Activated naive CD8-positive, alpha-beta T cell treated with anti-CD3 and anti-CD28 coated beads for 36 hours (primary cell): ENCODE data around the gene MAJIN. TPM values are rescaled to one million over a fixed set of nuclear protein-coding genes. Genes with fewer than 3 reads are reported as not detected.

Experiments used
- DNase-seq: peaks from one replicate; pipeline ENCODE4 v3.0.0; 2021
- H3K27ac Mint-ChIP-seq: one replicate; pipeline ENCODE4 v1.8.0; 2022; ENCODE audit warnings: mild to moderate bottlenecking, moderate library complexity, mixed read lengths
- H3K27me3 Mint-ChIP-seq: one replicate; pipeline ENCODE4 v1.8.0; 2022; ENCODE audit warnings: mild to moderate bottlenecking, mixed read lengths
- H3K36me3 Mint-ChIP-seq: one replicate; pipeline ENCODE4 v1.8.0; 2021; ENCODE audit warnings: mild to moderate bottlenecking, mixed read lengths
- H3K4me1 Mint-ChIP-seq: one replicate; pipeline ENCODE4 v1.8.0; 2021; ENCODE audit warnings: mixed read lengths
- H3K4me3 Mint-ChIP-seq: one replicate; pipeline ENCODE4 v1.8.0; 2022; ENCODE audit warnings: mild to moderate bottlenecking, moderate library complexity, mixed read lengths
- H3K9me3 Mint-ChIP-seq: one replicate; pipeline ENCODE4 v1.8.0; 2022; ENCODE audit warnings: mixed read lengths
- total RNA-seq, 2 experiments: library from RNA; stranded (reverse); gene quantifications; one replicate each; pipeline ENCODE4 v1.2.3, GENCODE V29; 2021

MAJIN gene
- total RNA-seq, 2 experiments from 2014 or later, result 0.14 TPM; not detected in 1

DNA sequence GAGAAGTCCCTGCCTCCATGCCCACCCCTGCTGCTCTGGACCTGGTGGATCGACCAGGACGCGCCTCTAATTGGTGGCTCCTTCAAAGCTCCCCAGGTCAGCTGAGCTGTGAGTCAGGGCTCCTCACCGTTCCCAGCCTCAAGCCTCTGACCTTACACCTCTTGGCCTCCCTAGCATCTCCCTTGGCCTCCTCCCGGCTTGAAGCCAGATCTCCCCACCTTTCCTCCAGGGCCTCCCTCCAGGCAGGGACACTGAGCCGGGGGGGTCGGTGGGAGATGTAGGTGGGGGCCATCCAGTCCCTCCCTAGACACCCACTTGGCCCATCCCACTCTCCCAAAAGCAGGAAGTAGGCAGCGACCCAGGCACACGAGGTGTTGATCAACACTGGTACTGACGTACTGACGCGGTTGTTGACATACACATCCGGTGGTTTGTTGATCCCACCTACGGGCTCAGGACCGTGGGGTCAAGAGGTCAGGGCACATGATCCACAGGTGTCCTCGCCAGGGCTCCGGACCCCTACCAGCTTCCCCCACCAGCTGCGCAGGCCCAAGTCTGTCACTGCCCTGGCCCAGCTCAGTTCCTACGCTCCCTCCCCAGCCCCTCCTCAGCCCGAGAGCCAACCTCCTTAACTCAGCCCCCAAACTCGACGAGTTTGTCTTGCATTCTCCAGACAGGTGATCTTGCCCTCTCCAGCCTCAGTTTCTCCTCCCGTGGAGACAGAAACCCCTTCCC is 55.7 kb downstream of the MAJIN start:
- Mint-ChIP-seq H3K4me3 (peak overlapping the region; percentile 88), H3K27ac (peak overlapping the region; percentile 84), H3K9me3 (no peaks in the 10 kb centered on the region), H3K36me3 (peaks cover 6% of the 10 kb centered on the region), H3K4me1 (peaks cover 21% of the 10 kb centered on the region), H3K27me3 (no peaks in the 10 kb centered on the region)
- DNase-seq, result peak; percentile 31

DNA sequence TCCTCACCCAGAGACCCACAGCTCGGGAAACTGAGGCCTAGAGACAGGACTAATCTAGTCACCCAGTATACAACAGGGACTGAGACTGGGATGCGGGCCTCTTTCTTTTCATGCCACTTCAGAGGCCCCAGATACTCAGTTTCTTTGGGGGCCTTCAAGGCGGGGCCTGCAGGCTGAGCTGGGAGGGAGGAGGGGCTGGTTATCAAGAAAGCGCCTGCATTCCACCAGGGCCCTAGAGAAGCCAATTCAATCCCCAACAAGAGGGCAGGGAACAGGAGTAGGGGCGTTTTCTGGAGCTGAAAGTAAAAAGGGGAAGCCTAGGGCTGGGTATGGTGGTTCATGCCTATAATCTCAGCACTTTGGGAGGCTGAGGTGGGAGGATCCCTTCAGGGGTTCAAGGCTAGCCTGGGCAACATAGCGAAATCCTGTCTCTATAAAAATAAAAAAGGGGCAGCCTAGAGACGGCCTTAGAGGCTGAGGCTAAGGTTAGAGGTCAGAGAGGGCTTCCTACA is 56.5 kb downstream of the MAJIN start:
- Mint-ChIP-seq H3K4me1 (peaks cover 21% of the 10 kb centered on the region), H3K27me3 (no peaks in the 10 kb centered on the region), H3K9me3 (no peaks in the 10 kb centered on the region), H3K27ac (peak overlapping the region; percentile 84), H3K4me3 (peak overlapping the region; percentile 88), H3K36me3 (peaks cover 6% of the 10 kb centered on the region)
- no peak for DNase-seq

DNA sequence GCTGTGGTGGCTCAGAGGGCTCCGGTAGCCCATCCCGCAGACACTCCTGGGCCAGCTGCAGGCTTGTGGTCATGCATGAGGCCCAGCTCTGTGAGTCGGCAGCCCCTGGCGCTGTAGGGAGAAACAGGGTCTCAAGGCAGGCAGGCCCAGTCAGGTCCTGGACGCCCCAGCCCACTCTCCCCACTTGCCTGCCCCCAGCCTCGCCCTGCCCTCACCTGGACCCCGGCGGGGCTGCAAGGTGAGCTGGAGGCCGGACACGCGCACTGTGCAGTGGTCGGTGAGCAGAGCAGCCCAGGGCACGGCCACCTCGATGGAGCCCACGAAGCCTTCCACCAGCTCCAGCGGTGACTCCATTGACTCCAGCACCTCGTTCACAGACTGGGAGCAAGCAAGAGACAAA is 57.8 kb downstream of the MAJIN start:
- H3K27ac Mint-ChIP-seq, result no peak overlapping the region
- no peaks in the 10 kb centered on the region for H3K27me3 Mint-ChIP-seq
- DNase-seq, result no peak
- no peaks in the 10 kb centered on the region for H3K9me3 Mint-ChIP-seq
- H3K36me3 Mint-ChIP-seq, result peaks cover 8% of the 10 kb centered on the region
- peaks cover 21% of the 10 kb centered on the region for H3K4me1 Mint-ChIP-seq
- no peak overlapping the region for H3K4me3 Mint-ChIP-seq

DNA sequence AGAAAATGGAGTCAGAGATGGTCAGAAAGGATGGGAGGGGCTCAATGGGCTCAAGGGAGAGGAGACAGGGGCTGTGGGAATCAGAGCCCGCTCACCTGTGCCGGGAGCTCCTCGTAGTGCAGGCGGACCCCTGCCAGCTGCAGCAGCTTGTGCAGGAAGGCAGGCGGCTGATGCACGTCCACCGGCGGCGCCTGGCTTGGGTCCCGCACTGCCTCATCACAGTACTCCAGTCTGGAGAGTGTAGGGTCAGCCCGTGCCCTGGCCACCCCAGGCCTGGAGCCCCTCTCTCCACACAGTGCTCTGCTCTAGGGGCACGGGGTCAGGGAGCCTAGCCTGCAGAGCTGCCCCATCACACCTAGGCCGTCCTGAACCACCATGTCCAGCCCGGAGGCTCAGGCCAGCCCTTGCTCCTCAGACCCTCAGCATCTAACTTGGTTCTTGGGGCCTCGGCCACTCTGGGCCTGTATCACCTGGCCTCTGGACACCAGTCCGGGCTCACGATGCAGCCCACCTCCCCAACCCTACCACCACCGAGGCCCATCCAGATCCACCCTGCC is 58.7 kb downstream of the MAJIN start:
- Mint-ChIP-seq H3K4me1 (peaks cover 21% of the 10 kb centered on the region), H3K9me3 (no peaks in the 10 kb centered on the region), H3K4me3 (no peak overlapping the region), H3K27me3 (no peaks in the 10 kb centered on the region), H3K27ac (no peak overlapping the region), H3K36me3 (peaks cover 8% of the 10 kb centered on the region)
- DNase-seq, result no peak

DNA sequence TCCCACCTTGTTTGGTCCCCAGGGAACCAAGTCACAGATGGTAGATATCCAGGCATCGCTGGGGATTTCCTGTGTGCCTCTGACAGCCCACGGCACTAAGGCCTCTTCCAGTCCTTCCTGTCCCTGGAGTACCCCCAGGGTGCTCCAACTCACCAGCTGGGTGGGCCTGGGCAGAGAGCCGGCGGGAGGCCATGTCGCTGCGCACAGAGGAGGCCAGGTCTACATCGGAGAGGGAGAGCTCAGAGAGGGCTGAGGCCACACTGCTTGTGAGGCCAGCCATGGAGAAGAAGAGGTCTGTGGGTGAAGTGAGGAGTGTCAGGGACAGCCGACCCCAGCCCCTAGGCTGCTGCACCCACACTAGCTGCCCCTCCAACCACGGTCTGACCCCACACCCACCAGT is 60.2 kb downstream of the MAJIN start:
- Mint-ChIP-seq H3K27me3 (no peaks in the 10 kb centered on the region), H3K36me3 (peaks cover 8% of the 10 kb centered on the region), H3K4me1 (peaks cover 14% of the 10 kb centered on the region), H3K27ac (no peak overlapping the region), H3K9me3 (no peaks in the 10 kb centered on the region), H3K4me3 (no peak overlapping the region)
- no peak for DNase-seq

DNA sequence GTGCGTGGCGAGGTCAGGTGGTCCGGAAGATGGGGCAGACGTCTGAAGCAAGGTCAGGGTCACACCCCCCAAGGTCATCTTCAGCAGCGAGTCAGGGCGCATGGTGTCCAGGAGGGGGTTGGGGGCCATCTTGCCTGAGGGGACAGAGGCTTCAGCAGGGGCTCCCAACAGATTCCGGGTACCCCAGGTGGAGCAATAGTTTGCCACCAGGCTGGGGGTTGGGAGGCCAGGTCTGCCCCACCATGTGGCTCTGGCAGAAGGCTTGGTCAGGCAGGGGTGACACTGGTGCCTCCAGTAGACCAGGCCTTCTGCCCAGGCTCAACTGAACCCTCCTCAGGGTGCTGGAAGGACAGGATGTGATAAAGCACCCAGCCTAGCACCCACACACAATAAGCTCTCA is 60.8 kb downstream of the MAJIN start:
- Mint-ChIP-seq H3K4me3 (no peak overlapping the region), H3K27ac (no peak overlapping the region), H3K27me3 (no peaks in the 10 kb centered on the region), H3K9me3 (no peaks in the 10 kb centered on the region), H3K4me1 (peaks cover 10% of the 10 kb centered on the region), H3K36me3 (peaks cover 8% of the 10 kb centered on the region)
- DNase-seq, result no peak

DNA sequence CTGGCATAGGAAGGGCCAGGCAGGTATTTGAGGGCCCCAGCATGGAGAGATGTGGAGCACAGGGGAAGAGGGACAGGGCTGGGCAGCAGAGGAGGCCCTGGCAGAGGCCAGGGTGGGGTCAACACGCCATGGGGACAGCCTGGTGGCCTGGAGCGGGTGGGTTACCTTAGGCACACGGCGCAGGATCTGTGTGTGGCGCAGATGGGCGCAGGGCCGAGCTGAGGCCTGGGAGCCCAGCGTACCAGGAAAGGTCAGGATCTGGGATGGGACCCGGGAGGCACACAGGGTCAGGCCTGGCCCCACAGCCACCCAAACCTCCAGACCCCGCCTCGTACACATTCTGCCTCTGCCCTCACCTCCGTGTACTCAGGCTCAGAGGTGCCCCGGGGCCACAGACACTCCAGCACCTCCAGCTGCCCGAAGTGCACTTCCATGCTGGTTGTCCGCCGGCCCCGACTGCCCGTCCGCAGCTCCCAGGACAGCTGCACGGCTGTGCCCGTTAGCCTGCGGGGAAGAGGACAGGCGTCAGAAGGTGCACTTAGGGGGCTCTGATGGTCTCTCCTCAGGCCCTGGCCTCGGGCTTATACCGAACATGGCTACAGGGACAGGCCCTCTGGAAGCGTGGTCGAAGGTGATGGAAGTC is 61.3 kb downstream of the MAJIN start:
- peaks cover 4% of the 10 kb centered on the region for H3K4me1 Mint-ChIP-seq
- no peaks in the 10 kb centered on the region for H3K9me3 Mint-ChIP-seq
- no peak for DNase-seq
- no peaks in the 10 kb centered on the region for H3K27me3 Mint-ChIP-seq
- no peak overlapping the region for H3K27ac Mint-ChIP-seq
- H3K36me3 Mint-ChIP-seq, result peaks cover 8% of the 10 kb centered on the region
- no peak overlapping the region for H3K4me3 Mint-ChIP-seq

DNA sequence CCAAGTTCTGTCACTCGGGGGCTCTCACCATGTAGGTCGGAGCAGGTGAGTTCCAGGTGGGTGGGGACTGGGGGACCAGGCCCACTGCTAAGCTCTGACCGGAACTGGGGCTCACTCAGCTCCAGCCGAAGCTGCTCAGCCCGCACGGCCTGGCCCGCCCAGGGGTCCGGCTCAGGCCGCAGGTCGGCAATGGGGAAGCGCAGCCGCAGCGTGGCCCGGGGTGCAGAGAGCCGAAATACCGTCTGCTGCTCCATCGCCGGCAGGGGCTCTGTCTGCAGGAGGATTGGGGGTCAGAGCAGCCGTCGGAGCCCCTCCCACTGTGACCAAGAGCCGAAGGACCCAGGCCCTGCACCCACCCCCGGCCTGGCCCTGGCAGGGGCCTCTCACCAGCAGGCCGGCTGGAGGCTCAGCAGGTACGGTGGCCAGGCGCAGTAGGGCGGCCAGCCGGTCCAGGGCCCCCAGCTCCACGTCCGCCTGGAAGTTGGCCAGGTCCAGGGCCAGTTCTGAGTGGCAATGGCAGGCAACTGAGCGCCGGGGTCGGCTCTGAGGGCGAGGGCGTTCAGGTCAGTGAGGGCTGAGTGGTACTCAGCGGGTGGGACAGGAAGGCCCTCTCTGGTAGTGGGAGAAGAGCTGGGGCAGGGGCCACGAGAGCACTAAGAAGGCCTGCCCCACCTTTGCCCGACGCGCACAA is 62.1 kb downstream of the MAJIN start:
- H3K27ac Mint-ChIP-seq, result no peak overlapping the region
- H3K4me1 Mint-ChIP-seq, result peaks cover 3% of the 10 kb centered on the region

DNA sequence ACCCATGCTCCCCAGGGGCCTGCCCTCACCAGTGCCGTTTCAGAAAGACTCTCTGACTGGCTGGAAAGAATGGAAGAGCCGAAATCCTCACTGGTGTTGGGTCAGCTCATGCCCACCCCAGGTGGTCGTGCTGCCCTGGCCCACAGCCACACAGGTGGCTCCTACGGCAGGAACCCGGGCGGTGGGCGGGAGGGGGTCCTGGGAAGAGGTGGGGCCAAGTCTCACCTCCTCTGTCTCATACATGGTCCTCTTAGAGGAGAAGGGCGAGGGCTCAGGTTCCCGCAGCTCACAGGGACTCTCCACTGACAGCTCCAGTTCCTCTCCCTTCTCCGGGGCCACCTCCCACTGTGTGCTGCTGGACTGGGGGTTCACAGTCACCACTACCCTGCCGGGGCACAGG is 63.1 kb downstream of the MAJIN start:
- no peaks in the 10 kb centered on the region for H3K4me1 Mint-ChIP-seq
- H3K9me3 Mint-ChIP-seq, result no peaks in the 10 kb centered on the region
- H3K27ac Mint-ChIP-seq, result no peak overlapping the region
- H3K4me3 Mint-ChIP-seq, result no peak overlapping the region
- H3K27me3 Mint-ChIP-seq, result no peaks in the 10 kb centered on the region
- DNase-seq, result no peak
- H3K36me3 Mint-ChIP-seq, result peaks cover 8% of the 10 kb centered on the region

More for the DNA sequence above, 62.1 kb downstream of the MAJIN start:
- Mint-ChIP-seq H3K9me3 (no peaks in the 10 kb centered on the region), H3K4me3 (no peak overlapping the region), H3K27me3 (no peaks in the 10 kb centered on the region), H3K36me3 (peaks cover 8% of the 10 kb centered on the region)
- no peak for DNase-seq

DNA sequence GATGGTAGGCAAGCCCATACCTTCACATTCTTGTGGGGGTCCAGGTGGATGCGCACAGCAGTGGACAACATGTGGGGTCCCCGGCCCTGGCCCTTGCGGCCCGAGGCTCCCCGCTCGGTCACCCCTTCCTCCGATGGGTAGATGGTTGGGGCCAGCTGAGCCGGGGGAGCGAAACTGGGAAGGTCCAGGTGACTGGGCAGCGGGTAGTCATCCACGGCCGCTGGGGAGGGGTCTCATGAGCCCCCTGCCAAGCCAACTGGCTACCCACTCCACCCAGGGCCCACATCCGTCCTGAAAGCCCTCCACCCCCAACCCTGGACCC is 65.6 kb downstream of the MAJIN start:
- no peaks in the 10 kb centered on the region for H3K4me1 Mint-ChIP-seq
- DNase-seq, result no peak
- no peaks in the 10 kb centered on the region for H3K27me3 Mint-ChIP-seq
- no peaks in the 10 kb centered on the region for H3K9me3 Mint-ChIP-seq
- no peak overlapping the region for H3K4me3 Mint-ChIP-seq
- peaks cover 2% of the 10 kb centered on the region for H3K36me3 Mint-ChIP-seq
- H3K27ac Mint-ChIP-seq, result no peak overlapping the region

DNA sequence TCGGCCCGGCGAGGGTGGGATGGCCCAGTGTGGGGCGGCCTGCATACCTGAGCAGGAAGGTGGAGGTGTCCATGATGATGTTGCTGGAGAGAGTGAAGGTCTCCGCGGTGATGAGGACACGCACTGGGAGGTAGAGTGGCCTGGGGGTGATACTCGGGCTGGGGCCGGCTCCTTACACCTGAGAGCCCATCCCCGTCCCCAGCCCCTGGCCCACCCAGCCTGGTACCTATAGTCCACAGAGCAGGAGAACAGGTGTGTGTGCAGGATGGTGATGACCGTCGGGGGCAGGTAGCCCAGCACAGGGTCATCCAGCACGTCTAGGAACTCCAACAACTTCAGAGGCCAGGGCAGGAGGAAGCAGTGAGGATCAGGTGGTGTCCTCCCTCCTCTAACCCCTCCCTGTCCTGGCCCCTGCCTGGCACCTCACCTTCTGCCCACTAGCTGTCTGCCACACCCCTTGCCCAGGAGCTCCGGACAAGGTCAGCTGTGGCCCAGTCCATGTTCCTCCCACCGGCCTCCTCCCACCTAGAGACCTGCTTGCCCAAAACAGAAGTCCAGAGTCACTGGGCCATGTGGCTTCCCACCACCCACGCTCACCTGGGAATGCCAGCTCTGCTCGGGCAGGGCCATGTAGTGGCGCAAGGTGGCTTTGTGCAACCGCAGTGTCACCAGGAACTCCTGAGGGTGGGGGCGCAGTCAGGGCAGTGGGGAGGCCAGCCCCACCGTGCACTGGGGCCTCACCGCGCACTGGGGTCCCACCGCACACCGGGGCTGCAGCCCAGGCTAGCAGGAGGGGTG is 66.2 kb downstream of the MAJIN start:
- Mint-ChIP-seq H3K9me3 (no peaks in the 10 kb centered on the region), H3K27me3 (no peaks in the 10 kb centered on the region), H3K4me1 (no peaks in the 10 kb centered on the region), H3K36me3 (peaks cover 2% of the 10 kb centered on the region), H3K4me3 (no peak overlapping the region), H3K27ac (no peak overlapping the region)
- DNase-seq, result no peak

DNA sequence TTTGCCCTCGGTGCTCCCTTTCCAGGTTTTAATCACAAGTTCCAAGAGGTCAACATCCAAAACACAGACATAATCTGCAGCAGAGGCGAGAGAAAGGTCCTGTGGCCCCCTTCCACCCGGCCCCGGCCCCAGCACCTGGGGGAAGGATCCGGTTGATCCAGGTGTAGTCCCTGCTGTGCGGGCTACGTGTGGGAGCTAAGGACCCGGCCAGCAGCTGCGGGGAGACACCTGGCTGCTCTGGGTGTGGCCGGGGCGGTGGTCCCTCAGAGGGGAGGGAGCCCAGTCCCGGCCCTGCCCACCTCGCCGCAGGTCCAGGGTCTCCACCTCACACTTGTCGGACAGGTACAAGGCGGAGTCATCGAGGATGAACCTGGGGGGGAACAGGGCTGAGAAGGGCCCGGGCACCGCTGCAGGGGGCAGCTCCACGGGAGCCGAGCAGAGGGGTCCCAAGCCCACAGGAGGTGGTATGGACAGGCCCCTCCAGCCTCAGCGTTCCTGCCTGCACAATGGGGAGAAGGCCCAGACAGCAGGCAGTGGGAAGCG is 68.5 kb downstream of the MAJIN start:
- H3K27ac Mint-ChIP-seq, result no peak overlapping the region
- no peaks in the 10 kb centered on the region for H3K27me3 Mint-ChIP-seq
- H3K9me3 Mint-ChIP-seq, result no peaks in the 10 kb centered on the region
- no peak overlapping the region for H3K4me3 Mint-ChIP-seq
- peaks cover 7% of the 10 kb centered on the region for H3K36me3 Mint-ChIP-seq
- DNase-seq, result no peak
- peaks cover 5% of the 10 kb centered on the region for H3K4me1 Mint-ChIP-seq

DNA sequence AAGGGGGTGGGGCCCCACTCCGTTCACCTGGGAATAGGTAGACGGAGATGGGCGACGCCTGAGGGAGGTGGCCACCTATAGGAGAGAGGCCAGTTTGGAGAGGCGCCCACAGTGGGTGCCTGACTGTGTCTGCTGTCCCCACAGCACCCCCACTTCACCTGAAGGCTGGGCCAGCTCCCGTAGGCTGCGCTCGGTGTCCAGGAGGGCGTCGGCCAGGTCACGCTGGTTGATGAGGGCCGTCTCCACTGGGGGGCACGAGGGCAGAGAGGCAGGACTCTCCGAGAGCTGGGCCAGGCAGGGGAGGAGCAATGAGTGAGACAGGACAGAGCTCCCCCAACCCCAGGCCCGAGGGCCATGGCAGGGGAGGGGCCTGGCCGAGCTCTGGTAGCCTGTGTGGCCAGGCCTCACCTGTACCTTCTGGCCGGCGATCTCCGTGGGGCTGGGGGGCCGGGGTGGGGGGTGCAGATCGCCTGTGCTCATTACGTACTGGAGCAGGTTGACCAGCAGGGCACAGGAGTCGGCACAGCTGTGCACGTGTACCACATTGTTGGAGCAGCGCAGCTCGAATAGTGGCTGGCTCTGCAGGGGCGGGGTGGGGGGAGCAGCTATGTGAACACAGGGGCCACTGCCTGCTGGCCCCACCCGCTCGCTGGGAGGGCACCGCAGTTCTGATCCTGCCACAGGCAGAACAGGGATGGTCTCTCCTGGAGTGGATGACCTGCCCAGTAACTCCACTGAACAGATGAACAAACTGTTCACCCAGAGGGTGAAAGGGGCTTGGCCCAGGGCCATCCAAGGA is 69.6 kb downstream of the MAJIN start:
- no peaks in the 10 kb centered on the region for H3K9me3 Mint-ChIP-seq
- no peaks in the 10 kb centered on the region for H3K27me3 Mint-ChIP-seq
- peaks cover 7% of the 10 kb centered on the region for H3K36me3 Mint-ChIP-seq
- no peak overlapping the region for H3K4me3 Mint-ChIP-seq
- peaks cover 5% of the 10 kb centered on the region for H3K4me1 Mint-ChIP-seq
- no peak for DNase-seq
- no peak overlapping the region for H3K27ac Mint-ChIP-seq

DNA sequence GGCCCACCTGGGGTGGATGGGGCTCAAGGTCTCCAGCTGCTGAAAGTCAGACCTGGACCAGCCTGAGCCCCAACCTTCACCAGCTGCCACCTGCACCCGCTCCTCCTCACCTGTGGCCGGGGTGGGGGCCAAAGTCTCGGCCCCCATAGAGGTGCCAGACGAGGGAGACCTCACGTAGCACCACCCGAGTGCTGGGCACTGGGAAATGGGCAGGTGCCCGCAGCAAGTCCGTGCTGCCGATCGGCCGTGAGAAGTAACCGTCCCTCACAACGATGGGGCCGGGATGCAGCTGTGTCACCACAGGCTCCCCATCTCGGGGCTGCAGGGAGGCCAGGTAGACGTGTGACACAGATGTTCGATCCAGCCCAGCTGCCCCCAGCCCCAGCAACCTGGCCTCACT is 71.1 kb downstream of the MAJIN start:
- Mint-ChIP-seq H3K4me3 (no peak overlapping the region), H3K36me3 (peaks cover 7% of the 10 kb centered on the region)

More for the DNA sequence above, 71.1 kb downstream of the MAJIN start:
- no peaks in the 10 kb centered on the region for H3K9me3 Mint-ChIP-seq
- H3K27me3 Mint-ChIP-seq, result no peaks in the 10 kb centered on the region
- H3K27ac Mint-ChIP-seq, result no peak overlapping the region
- H3K4me1 Mint-ChIP-seq, result peaks cover 5% of the 10 kb centered on the region
- no peak for DNase-seq
